ENCODE results near the gene CCNA2.

Gene CCNA2

GRCh38 chr4:121767166-121767565 lies 56.5 kb downstream of the CCNA2 start:
- H3K4me3 ChIP-seq (ENCODE audit: low read depth, low read length) = no peak overlapping the region
- TF ChIP-seq, protein P1, sequence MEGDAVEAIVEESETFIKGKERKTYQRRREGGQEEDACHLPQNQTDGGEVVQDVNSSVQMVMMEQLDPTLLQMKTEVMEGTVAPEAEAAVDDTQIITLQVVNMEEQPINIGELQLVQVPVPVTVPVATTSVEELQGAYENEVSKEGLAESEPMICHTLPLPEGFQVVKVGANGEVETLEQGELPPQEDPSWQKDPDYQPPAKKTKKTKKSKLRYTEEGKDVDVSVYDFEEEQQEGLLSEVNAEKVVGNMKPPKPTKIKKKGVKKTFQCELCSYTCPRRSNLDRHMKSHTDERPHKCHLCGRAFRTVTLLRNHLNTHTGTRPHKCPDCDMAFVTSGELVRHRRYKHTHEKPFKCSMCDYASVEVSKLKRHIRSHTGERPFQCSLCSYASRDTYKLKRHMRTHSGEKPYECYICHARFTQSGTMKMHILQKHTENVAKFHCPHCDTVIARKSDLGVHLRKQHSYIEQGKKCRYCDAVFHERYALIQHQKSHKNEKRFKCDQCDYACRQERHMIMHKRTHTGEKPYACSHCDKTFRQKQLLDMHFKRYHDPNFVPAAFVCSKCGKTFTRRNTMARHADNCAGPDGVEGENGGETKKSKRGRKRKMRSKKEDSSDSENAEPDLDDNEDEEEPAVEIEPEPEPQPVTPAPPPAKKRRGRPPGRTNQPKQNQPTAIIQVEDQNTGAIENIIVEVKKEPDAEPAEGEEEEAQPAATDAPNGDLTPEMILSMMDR (IDR thresholded peaks at IDR 0.05; ENCODE audit: borderline replicate concordance, insufficient read depth, low read depth, low read length) = no peak

All from GM12875 (cell line).